A204.1 (cell line): ENCODE results near the gene CHRFAM7A.
"Not testable (repeated sequence)": the region's sequence is repeated elsewhere in the genome, so short reads cannot be mapped to it uniquely, and the experiment has no call there.

ENCODE experiments used
- FAIRE-seq: peaks from 2 replicates; lab custom pipeline; 2012; peaks lifted over from hg19 to GRCh38; lab: Jason Lieb, UNC

CHRFAM7A gene

DNA sequence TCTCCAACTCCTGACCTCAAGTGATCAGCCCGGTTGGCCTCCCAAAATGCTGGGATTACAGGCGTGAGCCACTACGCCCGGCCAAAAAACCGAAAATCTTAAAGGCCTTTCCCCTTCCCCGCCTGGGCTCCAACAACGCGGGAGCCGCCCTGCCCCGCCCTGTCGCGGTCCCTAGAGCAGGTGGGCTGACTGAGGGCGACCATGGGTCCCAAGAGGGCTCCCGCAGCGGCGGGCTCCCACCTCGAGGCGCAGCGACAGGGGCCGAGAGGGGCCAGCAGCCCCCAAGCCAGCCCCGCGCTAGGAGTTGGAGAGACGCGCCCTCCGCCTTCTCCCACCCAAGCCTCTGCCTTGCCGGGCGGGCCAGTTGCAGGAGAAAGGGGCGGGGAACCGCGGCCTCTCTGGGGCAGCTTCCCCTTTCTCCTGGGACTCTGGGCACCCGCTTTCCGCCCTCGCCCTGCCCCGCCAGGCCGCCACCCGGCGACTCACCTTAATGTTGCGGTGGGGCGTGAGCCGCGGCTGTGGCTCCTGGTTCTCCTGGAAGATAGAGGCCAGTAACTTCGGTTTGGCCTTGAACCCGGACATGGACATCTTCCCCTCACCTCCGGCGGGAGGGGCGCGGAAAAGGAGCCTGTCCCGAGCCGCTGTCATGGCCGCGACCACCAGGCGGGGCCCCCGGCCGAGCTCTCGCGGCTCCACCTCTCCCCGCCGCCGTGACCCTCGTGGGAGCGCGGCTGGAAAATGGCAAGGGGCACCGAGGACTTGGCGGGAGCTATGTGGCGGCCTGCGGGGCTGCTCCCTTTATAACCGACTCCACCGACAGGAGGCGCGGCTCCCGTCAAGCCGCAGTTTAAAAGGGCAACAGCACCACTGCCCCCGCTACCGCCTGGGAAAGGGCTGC lies at the start of gene CHRFAM7A:
Gene CHRFAM7A (minus strand): TSS at position 775 of the 898 bp plus-strand sequence. CDS start 10,189 bp downstream, outside the sequence.
- not testable (repeated sequence) for FAIRE-seq

DNA sequence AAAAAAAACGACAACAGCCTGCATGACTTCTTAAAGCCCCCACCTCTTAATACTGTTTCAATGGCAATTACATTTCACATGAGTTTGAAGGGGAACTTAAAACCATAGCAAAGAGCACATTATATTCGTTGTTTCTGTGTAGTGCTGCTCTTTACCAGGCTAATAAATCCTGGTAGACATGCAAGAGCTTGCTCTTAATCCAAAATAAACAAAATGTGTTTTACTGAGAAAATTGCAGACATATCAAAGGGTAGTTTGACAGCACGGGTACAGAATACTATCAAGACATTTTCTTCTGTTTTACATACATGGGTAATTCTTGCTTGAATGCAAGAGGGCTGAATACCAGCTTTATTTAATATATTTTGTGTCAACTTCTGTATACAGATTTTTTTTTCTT lies 45.0 kb upstream of the CHRFAM7A start:
- not testable (repeated sequence) for FAIRE-seq

DNA sequence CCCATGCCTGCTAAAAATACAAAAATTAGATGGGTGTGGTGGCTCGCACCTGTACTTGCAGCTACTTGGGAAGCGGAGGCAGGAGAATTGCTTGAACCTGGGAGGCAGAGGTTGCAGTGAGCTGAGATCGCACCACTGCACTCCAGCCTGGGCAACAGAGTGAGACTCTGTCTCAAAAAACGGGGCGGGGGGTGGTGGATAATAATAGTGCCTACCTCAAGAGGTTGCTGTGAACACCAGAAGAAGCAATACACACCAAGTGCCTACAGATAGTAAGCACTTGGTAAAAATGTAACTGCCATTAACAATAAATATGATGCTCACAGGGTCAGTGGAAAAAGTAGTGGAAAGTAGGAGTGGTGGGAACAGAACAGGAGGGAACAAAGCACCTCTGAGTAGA lies 42.5 kb upstream of the CHRFAM7A start:
- FAIRE-seq, result not testable (repeated sequence)

DNA sequence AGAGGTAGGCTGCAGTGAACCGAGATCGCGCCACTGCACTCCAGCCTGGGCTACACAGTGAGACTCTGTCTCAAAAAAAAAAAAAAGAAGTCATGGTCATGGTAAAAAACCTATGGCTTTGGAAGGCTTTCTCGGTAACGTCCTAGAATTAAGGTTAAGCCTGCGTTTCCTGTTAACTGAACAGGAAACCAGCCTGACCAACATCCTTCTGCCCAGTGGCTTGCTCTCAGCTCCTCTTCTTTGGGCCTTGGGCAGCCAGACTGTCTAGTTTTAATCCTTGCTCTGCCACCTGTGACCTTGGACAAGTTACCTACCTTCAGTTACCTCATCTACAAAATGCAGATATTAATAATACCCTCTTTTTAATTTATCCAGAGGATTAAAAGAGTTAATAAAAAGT lies 27.4 kb upstream of the CHRFAM7A start:
- FAIRE-seq, result not testable (repeated sequence)

DNA sequence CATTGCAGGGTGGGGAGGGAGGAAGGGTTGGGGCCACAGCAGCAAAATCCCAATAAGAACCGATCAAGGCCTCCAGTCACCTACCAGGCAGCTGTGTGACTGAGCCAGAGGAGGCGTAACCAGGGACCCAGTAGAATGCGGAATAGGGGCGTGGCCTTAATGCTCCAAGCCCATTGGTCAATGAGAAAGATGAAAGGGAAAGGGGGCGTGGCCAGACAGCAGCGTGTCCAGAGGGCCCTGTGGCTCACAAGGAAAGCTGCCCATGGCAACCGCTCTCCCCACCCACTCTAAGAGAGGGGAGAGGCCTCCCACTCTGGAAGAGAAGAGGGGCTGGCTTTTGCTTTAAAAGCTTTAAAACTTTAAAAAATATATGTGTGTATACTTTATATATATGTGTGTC lies 20.8 kb upstream of the CHRFAM7A start, which contains the start of gene GOLGA8R:
Gene GOLGA8R (minus strand): TSS at position 101 of the 400 bp plus-strand sequence. CDS start 98 bp downstream, at position 3.
- not testable (repeated sequence) for FAIRE-seq

DNA sequence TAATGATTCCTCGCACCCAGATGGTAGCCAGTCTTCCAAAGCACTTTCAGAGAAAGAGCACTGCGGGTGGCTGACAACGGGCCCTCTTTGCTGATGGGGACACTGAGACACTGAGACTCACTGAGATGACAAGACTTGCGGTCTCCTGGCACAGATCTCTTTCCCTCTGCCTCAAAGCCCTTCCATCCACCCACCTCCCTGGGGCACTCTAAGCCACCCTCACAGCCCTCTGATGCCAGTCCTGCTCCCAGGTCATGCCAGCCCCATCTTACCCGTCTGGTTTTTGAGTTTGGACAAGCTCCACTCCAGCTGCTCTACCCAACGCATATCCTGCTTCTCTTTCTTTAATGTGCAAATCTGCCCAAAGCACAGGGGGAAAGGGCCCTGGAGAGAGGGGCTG lies 14.3 kb upstream of the CHRFAM7A start:
- FAIRE-seq, result not testable (repeated sequence)

DNA sequence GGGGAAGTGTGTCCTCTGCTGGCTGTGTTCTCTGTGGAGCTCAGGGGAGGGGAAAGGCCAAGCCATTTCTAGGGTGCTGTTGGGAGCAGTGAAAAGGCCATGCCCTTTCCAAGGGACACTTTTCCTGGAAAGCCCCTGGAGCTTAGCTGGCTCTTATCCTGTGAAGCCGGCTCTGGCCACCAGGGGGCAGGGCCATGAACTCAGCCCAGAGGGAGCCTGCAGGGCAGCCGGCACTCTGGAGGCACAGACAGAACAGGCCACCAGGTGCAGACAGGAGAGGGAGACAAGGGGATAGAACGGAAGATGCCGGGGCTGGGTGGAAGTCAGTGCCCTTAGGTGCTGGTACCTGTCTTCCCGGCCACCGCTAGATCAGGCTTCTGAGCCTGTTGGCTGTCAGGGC lies 5.6 kb upstream of the CHRFAM7A start:
- FAIRE-seq, result not testable (repeated sequence)

DNA sequence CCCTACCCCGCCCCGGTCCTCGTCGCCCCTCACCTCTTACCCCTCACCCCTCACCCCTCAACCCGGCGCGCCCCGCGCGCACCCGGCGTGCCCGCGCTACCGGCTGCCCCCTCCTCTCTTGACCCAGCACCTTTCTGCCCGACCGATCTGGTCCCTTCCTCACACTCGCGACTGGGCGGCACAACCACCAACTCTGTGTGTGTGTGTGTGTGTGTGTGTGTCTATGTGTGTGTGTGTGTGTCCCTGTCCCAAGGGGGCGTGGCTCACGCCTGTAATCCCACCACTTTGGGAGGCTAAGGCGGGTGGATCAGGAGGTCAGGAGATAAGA lies 288 bp upstream of the CHRFAM7A start:
- not testable (repeated sequence) for FAIRE-seq

DNA sequence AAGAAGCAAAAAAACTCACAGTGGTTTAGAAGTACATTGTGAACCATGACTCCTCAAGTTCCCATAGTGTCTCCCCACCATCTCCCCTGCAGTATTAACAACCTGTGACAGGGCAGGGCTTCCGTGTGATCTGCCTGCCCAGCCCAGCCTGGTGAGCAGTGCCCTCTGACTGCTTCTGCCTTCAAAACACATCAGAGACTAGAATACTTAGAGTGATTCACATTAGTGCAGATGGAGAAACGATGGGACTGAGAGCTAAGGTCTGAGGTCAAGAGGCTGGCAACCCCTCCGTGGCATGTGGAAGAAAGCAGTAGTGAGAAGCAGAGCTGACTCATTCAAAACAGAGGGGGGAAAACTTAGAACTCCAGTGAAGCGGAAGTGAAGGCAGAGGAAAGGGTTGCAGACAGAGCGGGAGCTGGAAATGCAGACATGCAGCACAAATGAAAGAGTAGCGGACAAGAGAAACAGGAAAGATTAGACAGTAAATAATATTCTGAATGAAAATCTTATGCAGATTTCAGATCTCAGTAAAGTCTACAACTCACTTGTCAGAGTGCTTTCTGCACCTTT lies 6.9 kb downstream of the CHRFAM7A start:
- FAIRE-seq, result not testable (repeated sequence)

DNA sequence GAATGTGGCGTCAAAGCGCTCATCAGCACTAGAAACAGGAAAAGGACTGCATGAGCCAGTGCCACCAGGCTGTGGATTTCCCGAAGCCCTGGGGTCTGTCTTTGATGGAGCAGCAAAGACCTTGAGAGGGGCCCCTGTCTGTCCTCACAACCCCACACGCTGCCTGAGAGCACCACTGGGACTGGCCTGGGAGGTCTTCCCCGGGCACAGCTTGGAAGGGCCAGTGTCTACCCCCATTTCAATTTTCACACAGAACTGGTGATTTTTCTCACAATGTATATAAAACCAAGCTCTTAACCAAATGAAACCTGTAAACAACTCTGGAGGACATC lies 16.3 kb downstream of the CHRFAM7A start:
- FAIRE-seq, result not testable (repeated sequence)

DNA sequence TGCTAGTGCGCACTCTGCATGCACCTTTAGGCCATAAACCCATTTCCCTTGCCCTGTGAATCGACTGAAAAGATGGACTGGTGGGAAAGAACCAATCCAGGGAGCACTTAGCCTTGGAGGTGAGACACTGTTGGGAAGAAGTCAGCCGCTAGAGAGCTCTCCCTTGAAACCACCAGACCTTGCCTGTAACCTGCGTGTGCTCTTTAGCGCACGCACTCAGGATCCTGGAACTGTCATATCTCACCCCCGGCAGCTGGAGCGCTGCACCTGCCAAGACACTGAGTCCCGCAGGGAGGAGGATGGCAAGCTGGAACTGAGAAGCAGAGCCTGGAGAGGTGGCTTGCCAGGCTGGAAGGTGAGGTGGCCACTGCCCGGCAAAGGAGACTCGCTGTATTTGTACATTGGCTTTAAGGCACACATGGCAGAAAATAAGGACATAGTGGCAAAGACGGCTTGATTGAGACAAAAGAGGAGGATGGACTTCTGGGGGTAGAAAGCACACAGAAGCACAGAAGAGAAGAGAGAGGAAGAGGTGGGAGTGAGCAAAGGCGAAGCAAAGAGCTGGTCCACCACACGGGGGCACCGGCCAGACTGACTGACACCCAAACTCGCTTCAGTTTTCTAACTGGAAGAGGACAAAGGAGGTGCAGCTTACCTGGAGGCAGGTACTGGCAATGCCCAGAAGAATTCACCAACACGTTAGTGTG lies 16.8 kb downstream of the CHRFAM7A start:
- not testable (repeated sequence) for FAIRE-seq

DNA sequence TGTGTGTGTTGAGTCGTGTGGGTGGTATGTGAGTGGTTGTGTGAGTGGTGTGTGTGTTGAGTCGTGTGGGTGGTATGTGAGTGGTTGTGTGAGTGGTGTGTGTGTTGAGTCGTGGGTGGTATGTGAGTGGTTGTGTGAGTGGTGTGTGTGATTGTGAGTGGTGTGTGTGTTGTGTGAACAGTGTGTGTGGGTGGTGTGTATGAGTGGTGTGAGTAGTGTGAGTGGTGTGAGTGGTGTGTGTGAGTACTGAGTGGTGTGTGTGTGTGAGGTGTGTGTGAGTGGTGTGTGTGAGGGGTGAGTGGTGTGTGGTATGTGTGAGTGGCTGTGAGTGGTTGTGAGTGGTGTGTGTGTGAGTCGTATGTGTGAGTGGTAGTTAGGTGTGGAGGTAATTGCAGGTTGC lies 17.5 kb downstream of the CHRFAM7A start:
- not testable (repeated sequence) for FAIRE-seq

DNA sequence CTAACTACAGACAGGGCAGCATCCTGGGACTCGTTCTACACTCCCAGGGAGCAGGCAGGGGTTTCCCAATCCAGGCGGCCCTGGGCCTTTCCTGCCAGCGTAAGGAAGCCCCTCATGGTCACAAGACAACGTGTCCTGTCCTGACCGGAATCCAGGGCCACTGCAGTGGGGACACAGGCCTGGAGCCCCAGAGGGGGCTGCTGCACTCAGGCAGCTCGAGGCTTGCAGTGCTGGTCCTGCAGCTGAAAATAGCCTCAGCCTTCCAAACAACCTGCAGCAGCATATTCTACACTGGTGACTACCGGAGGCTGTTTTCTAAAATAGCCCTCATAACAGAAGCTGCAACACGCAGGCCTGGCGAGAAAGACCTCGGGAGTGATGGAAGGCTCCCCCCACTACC lies 18.5 kb downstream of the CHRFAM7A start:
- not testable (repeated sequence) for FAIRE-seq

DNA sequence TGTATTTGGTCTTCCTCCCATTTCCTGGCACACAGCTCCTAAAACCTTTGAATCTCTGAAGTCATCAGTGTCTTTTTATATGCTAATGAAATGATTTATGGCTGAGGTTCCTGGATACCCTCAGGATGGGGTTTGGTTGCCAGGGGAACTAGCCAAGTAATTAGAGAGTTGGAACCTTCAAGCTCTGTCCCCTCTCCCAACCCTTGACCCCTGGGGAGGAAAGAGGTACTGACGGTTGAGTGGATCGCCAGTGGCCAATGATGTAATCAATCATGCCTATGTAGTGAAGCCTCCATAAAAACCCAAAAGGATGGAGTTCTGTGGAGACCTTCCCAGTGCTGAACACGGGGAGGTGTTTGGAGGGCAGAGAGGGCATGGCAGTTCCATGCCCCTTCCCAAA lies 25.1 kb downstream of the CHRFAM7A start:
- not testable (repeated sequence) for FAIRE-seq

DNA sequence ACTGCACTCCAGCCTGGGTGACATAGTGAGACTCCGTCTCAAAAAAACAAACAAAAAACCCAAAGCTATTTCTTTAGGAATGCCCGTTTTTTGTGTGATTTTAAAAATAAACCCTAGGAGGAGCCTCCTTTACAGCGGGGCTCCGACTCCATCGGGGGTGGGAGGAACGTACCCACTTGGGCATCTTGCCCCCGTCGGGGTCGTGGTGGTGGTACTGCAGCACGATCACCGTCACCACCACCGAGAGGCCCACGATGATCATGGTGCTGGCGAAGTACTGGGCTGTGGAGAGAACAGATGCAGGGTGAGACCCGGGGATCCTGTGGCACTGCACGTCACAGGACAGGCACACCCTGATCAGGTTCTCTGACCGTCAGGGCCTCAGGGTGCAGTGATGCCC lies 26.1 kb downstream of the CHRFAM7A start:
- FAIRE-seq, result not testable (repeated sequence)

DNA sequence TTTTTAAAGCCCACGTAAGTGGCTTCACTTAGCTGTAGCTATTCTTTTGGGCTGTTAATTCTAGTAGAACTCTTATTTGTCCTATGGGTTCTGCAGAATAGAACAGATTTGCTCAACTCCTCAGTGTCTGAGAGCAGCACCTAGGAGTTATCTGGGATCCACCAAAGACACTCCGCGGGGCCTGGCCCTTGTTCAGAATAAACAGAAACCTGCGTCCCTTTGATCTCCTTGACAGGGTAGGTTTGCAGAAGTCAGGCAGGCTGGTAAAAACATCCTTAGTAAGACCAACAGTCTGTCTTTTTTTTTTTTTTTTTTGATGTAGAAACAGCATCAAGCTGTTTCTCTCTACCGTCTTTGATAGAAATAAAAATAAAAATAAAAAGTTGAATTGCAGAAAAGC lies 31.9 kb downstream of the CHRFAM7A start:
- FAIRE-seq, result not testable (repeated sequence)

DNA sequence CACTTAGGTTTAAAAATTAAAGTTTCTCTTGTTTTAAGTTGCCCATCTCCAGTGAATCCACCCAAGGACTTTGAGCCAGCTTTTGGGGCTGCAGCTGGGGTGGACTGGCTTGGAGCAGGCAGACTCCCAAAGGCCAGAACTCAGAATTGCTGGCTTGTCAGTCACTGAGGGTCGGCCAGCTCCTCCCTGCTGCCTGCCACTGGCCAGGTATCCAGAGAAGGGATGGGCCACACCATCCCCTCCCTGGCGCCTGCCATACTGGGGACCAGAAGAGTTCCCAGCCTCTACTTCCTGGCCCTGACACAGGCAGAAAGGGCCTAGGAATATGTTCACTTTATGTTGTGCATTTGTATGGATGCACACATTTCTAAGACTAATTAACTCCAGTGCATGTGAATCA lies 32.4 kb downstream of the CHRFAM7A start:
- not testable (repeated sequence) for FAIRE-seq

DNA sequence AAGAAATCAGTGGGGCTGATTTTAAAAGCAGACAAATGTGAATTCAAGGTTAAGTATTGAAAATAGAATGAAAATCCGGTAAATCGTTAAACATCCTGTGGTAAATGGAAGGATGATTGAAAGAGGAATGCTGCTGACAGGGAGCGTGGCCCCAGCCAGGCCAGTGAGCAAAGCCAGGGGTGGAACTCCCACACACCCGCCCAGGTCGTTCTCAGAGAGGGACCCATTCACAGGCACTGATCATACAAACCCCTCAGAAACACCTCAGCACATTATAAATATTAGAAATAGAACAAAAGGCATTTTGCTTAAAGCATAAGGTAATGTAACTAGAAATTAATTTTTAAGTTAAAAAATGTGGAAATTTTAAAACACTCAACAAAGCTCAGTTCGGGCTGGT lies 38.3 kb downstream of the CHRFAM7A start:
- FAIRE-seq, result not testable (repeated sequence)

DNA sequence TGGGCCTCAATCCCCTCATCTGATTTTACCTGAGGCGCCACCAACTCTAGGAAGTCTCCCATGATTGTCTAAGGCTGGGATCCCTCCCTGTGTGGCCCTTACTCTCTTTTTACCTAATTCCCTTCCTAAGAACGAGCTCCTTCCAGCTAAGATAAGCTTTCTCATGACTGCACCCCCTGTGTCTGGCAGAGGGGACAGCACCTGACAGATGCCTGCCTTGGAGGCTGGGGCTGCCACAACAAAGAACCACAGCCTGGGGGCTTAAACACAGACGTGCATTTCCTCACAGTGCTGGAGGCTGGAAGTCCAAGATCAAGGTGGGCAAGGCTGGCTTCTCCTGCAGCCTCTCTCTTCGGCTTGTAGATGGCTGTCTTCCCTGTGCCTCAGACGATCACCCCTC lies 43.5 kb downstream of the CHRFAM7A start:
- FAIRE-seq, result not testable (repeated sequence)

DNA sequence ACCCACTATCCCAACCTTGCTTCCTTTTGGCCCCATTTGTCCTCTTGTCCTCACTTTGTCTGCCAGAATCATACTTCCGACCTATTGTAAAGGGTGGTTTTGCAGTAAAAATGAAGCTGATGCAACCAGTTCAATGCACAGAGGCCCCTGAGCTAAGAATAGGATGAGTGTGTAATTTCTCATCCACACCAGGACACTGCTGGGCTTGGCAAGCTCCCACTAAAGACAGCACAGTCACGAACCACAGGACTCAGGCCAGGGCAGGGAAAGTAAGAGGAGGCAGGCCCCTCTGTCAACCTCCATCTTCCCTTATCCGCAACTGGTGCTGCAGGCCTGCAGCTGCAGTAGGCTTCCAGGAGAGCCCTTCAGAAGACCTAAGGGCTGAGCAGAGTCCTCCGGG lies 56.8 kb downstream of the CHRFAM7A start:
- FAIRE-seq, result not testable (repeated sequence)

DNA sequence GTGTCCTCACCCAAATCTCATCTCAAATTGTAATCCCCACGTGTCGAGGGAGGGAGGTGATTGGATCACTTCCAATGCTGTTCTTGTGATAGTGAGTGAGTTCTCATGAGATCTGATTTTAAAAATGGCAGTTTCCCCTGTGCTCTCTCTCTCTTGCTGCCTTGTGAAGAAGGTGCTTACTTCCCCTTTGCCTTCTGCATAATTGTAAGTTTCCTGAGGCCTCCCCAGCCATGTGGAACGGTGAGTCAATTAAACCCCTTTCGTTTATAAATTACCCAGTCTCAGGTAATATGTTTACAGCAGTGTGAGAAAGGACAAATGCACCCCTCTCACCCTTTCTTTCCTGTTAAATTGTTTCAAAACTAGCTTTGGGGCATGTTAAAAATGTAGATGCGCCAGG lies 59.2 kb downstream of the CHRFAM7A start:
- not testable (repeated sequence) for FAIRE-seq

DNA sequence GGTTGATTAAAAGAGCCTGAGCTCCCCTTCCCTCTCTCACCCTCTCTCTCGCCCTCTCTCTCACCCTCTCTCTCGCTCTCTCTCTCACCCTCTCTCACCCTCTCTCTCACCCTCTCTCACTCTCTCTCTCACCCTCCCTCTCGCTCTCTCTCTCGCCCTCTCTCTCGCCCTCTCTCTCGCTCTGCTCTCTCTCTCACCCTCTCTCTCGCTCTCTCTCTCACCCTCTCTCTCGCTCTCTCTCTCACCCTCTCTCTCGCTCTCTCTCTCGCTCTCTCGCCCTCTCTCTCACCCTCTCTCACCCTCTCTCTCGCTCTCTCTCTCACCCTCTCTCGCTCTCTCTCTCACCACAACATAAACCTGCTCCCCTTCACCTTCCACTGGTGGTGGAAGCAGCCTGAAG lies 67.2 kb downstream of the CHRFAM7A start:
- FAIRE-seq, result not testable (repeated sequence)

DNA sequence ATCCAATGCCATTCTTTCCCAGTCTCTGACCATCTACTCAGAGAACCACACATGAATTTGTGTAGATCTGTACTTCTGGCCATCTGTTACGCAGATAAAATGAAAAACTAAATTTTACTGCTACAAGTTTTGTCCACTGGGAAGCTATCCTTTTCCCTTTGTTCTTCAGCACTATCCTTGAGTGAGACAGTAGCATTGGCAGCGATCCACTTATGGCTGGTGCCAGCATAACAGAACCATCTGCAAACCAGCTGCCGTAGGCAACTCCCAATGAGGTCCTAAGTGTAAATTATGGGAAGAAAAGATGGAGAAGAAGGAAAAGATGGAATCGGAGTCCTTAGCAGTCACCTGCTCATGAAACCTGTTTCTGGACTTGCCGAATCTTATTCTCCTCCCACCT lies 72.3 kb downstream of the CHRFAM7A start:
- not testable (repeated sequence) for FAIRE-seq
